T-helper 17 cell (primary cell): Measurements from ENCODE around the gene GLE1. TPM values are rescaled to one million over a fixed set of nuclear protein-coding genes. Genes with fewer than 3 reads are reported as not detected.
A peak's percentile ranks its signal among the peaks of the same experiment; 100 is the strongest.
"Not testable (repeated sequence)": the region's sequence is repeated elsewhere in the genome, so short reads cannot be mapped to it uniquely, and the experiment has no call there.

Experiments
- ATAC-seq: fragments of 150-1000 bp; cut with Tn5 transposase; 2 replicates; pipeline ENCODE4 v1.10.0; 2021; ENCODE audit warnings: mild to moderate bottlenecking, moderate library complexity
- DNase-seq, 3 donors: peaks; one replicate each; pipeline versions ENCODE4 v3.0.0 to v3.0.0-alpha.2; 2020 to 2021
- H3K9me3 ChIP-seq: one replicate; pipeline ENCODE4 v1.7.0; 2013; ENCODE audit warnings: low read length, mild to moderate bottlenecking; ENCODE audit not compliant: control insufficient read depth, poor library complexity, severe bottlenecking
- H3K27ac Mint-ChIP-seq: one replicate; pipeline ENCODE4 v1.8.0; 2022; ENCODE audit warnings: mild to moderate bottlenecking, moderate library complexity, mixed read lengths
- H3K27me3 Mint-ChIP-seq: one replicate; pipeline ENCODE4 v1.8.0; 2022; ENCODE audit warnings: mixed read lengths
- H3K36me3 Mint-ChIP-seq: one replicate; pipeline ENCODE4 v1.8.0; 2022; ENCODE audit warnings: low read depth, mixed read lengths
- H3K4me1 Mint-ChIP-seq: one replicate; pipeline ENCODE4 v1.8.0; 2022; ENCODE audit warnings: mild to moderate bottlenecking, mixed read lengths
- H3K4me3 Mint-ChIP-seq: one replicate; pipeline ENCODE4 v1.8.0; 2022; ENCODE audit warnings: mild to moderate bottlenecking, moderate library complexity, mixed read lengths
- total RNA-seq, 4 donors: library from RNA in 2 of 4; stranded (reverse) in 2 of 4; gene quantifications; one replicate each; pipeline ENCODE4 v1.2.3 and lab custom pipeline; 2022 to 2026

Gene GLE1
- total RNA-seq, 2 donors from 2014 or later: 14.4 to 16.2 TPM

DNA sequence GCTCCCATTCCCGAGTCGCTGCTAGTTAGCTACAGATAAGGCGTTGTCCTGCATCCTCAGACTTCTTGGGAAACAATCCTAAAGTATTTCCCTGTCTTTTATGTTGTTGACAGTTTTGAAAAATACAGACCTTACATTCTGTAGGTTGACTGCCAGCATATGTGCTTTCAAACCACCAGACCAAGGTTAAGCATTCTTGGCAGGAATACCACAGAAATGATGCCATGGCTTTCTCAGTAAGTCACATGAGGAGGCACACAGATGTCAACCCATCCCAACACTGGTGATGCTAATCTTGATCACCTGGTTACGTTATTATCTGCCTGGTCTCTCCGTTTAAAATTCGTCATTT lies 871 bp downstream of the GLE1 start:
- DNase-seq: no peak
- Mint-ChIP-seq H3K27me3 (no peaks in the 10 kb centered on the region), H3K4me1 (peaks cover 22% of the 10 kb centered on the region), H3K4me3 (peak overlapping the region; percentile 98), H3K27ac (peak overlapping the region; percentile 96), H3K36me3 (no peaks in the 10 kb centered on the region)
- no peaks in the 10 kb centered on the region for H3K9me3 ChIP-seq
- no peak for ATAC-seq

DNA sequence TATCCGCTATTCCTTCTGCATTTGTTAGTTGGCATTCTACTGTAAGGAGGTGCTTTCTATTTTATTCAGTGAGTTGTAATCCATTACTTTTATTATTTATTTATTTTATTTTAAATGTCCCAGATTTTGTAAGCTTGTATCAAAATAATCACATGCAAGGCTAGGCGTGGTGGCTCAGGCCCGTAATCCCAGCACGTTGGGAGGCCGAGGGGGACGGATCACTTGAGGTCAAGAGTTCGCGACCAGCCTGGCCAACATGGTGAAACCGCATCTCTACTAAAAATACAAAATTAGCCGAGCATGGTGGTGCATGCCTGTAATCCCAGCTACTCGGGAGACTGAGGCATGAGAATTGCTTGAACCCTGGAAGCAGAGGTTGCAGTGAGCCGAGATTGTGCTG lies 1.4 kb downstream of the GLE1 start:
- DNase-seq, H3K27me3 Mint-ChIP-seq, H3K36me3 Mint-ChIP-seq, H3K9me3 ChIP-seq, ATAC-seq: not testable (repeated sequence)
- Mint-ChIP-seq H3K4me3 (peak overlapping the region; percentile 98), H3K4me1 (peaks cover 22% of the 10 kb centered on the region), H3K27ac (peak overlapping the region; percentile 96)

DNA sequence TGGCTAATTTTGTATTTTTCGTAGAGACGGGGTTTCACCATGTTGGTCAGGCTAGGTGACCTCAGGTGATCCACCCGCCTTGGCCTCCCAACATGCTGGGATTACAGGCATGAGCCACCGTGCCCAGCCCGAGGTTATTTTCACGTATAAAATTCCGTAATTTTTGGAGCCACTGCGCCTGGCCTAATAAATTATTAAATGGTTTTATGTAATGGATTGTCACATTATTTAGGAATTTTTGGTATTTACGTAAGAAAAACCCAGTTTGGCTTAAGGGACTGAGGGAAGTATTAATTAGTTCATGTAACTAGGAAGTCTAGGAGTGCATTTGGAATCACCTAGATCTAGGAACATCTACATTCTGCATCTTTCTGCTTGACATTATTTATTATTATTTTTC lies 8.3 kb downstream of the GLE1 start:
- no peaks in the 10 kb centered on the region for H3K9me3 ChIP-seq
- no peak overlapping the region for H3K27ac Mint-ChIP-seq
- peaks cover 14% of the 10 kb centered on the region for H3K4me1 Mint-ChIP-seq
- no peaks in the 10 kb centered on the region for H3K27me3 Mint-ChIP-seq
- no peak overlapping the region for H3K4me3 Mint-ChIP-seq
- no peak for ATAC-seq
- H3K36me3 Mint-ChIP-seq: peaks cover 6% of the 10 kb centered on the region
- no peak for DNase-seq

DNA sequence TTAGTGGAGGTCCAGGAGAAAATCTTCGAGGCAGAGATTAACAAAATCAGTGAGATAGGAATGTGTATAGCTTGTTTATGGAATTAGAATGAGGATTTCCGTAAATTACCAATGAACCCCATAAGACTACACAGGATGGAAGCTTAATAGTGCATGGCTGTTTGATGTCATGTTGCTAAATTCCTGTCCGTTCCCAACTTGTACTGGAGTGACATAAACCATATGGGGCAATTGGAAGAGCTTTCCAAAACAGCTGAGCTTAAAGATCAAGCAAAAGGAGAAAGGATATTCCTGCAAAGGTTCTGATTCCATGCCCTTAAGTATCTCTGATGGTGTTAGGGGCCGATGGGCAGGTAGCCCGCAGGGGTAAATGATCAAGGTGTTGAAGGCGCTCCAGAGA lies 17.4 kb downstream of the GLE1 start:
- Mint-ChIP-seq H3K4me1 (peaks cover 11% of the 10 kb centered on the region), H3K36me3 (peaks cover 8% of the 10 kb centered on the region), H3K27ac (no peak overlapping the region), H3K4me3 (no peak overlapping the region), H3K27me3 (no peaks in the 10 kb centered on the region)
- DNase-seq (no peak), ATAC-seq (no peak)
- H3K9me3 ChIP-seq: no peaks in the 10 kb centered on the region

DNA sequence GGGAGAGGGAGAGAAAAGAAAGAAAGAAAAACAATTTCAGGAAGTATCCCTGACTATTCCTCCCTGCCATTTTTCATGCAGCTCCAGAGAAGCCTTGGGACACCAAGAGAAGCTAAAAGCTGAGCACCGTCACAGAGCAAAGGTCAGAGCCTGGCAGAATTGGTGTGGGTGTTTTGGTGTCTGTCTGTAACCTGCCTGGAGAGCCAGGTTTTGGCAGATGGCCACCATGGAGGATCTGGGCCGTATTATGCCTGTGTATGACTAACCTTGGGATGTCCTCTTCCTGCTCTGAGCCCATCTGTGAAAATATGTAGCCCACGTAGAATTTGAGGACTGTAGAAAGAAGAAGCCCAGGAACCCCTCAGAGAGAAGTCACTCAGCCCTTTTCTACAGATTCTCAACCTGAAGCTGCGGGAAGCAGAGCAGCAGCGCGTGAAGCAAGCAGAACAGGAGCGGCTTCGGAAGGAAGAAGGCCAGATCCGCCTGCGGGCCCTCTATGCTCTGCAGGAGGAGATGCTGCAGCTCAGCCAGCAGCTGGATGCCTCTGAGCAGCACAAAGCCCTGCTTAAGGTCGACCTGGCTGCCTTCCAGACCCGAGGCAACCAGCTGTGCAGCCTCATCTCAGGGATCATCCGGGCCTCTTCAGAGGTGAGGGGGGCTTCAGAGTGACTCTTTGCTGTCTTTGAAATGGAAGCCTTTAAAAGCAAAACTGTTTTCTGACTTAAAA lies 18.8 kb downstream of the GLE1 start:
- Mint-ChIP-seq H3K4me3 (no peak overlapping the region), H3K36me3 (peaks cover 2% of the 10 kb centered on the region), H3K4me1 (peaks cover 9% of the 10 kb centered on the region), H3K27me3 (no peaks in the 10 kb centered on the region), H3K27ac (no peak overlapping the region)
- no peaks in the 10 kb centered on the region for H3K9me3 ChIP-seq
- no peak for DNase-seq
- ATAC-seq: no peak

DNA sequence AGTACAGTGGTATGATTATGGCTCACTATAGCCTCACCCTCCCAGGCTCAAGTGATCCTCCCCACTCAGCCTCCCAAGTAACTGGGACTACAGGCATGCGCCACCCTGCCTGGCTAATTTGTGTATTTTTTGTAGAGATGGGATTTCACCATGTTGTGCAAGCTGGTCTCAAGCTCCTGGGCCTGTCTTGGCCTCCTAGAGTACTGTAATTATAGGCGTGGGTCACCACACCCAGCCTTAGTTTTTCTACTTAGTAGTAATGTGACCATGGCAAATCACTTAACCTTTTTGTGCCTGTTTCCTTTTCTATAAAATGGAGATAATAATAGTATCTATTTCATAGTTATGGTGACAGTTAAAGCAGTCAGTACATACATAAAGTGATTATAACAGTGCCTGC lies 22.2 kb downstream of the GLE1 start:
- DNase-seq: no peak
- ATAC-seq: no peak
- H3K4me1 Mint-ChIP-seq: peaks cover 3% of the 10 kb centered on the region
- peaks cover 10% of the 10 kb centered on the region for H3K36me3 Mint-ChIP-seq
- H3K27me3 Mint-ChIP-seq: no peaks in the 10 kb centered on the region
- H3K27ac Mint-ChIP-seq: peak overlapping the region; percentile 3
- no peak overlapping the region for H3K4me3 Mint-ChIP-seq
- no peaks in the 10 kb centered on the region for H3K9me3 ChIP-seq

DNA sequence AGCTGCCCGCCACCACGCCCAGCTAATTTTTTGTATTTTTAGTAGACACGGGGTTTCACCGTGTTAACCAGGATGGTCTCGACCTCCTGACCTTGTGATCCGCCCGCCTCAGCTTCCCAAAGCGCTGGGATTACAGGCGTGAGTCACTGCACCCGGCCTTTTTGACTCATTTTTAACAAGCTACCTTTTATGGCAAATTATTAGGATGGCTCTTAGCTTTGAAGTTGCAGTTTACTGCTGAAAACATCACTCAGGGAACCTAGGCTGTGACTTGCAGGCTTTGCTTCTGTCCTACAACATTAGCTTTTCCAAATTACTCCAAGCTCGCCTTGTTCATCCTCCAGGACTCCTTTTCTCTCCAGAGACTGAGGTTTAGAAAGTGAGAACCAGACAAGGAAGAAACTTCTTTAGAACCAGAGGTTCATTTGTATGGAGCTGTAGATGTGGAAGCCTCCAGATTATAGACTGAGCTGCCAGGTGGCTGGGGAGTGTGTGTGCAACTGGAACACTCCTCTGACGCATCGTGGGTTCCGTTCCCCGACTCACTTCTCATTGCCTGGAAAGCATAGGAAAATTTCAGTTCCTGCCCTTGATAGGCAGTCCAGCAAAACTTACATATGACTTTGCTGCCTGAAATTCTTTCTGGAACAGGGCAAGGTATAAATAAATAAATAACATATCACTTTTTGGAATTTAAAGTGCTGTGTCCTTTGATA lies 24.1 kb downstream of the GLE1 start:
- DNase-seq (no peak), ATAC-seq (no peak)
- H3K4me3 Mint-ChIP-seq: no peak overlapping the region
- H3K27me3 Mint-ChIP-seq: no peaks in the 10 kb centered on the region
- no peaks in the 10 kb centered on the region for H3K9me3 ChIP-seq
- H3K27ac Mint-ChIP-seq: peak overlapping the region; percentile 34
- H3K4me1 Mint-ChIP-seq: no peaks in the 10 kb centered on the region
- peaks cover 10% of the 10 kb centered on the region for H3K36me3 Mint-ChIP-seq

DNA sequence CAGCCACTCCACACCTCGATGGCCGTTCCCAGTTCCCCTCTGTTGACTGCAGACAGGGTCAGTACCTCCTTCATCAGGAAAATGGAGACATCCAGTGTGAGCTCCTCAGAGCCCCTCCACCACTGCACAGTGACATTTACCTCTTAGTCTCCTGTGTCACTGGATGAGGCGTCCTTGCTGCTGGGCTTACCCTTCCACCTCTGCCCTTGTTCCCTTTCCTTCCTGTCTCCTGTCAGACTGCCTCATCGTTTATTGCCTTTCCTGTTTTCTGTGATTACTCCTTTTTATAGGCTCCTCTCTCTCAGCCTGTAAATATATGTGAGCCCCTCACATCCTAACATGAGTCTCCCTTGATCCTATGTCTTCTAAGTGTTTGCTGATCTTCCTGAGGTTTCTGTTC lies 24.7 kb downstream of the GLE1 start:
- ATAC-seq (no peak), DNase-seq (no peak)
- Mint-ChIP-seq H3K27ac (no peak overlapping the region), H3K36me3 (peaks cover 10% of the 10 kb centered on the region), H3K4me1 (no peaks in the 10 kb centered on the region), H3K27me3 (no peaks in the 10 kb centered on the region), H3K4me3 (no peak overlapping the region)
- H3K9me3 ChIP-seq: no peaks in the 10 kb centered on the region

DNA sequence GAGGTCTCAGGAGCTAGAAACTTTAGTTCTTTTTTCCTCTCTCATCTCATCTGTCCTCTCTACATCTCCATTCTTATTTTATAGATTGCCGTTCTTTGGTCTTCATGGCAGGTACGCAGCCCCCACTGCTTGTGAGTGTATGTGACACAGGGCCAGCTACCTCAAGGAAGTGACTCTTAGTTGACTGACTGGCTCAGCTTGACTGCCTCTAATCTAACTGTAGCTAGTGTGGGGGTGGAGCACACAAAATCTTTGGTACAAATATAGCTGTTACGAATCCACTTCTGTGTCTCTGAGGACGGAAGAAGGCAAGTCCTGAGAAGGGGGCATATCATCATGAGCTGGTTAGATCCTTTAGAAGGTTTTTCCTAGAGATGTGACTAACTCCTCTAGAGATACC lies 28.1 kb downstream of the GLE1 start:
- no peaks in the 10 kb centered on the region for H3K4me1 Mint-ChIP-seq
- H3K36me3 Mint-ChIP-seq: peaks cover 9% of the 10 kb centered on the region
- H3K27ac Mint-ChIP-seq: no peak overlapping the region
- ATAC-seq (no peak), DNase-seq (no peak)
- H3K9me3 ChIP-seq: no peaks in the 10 kb centered on the region
- no peaks in the 10 kb centered on the region for H3K27me3 Mint-ChIP-seq
- no peak overlapping the region for H3K4me3 Mint-ChIP-seq

DNA sequence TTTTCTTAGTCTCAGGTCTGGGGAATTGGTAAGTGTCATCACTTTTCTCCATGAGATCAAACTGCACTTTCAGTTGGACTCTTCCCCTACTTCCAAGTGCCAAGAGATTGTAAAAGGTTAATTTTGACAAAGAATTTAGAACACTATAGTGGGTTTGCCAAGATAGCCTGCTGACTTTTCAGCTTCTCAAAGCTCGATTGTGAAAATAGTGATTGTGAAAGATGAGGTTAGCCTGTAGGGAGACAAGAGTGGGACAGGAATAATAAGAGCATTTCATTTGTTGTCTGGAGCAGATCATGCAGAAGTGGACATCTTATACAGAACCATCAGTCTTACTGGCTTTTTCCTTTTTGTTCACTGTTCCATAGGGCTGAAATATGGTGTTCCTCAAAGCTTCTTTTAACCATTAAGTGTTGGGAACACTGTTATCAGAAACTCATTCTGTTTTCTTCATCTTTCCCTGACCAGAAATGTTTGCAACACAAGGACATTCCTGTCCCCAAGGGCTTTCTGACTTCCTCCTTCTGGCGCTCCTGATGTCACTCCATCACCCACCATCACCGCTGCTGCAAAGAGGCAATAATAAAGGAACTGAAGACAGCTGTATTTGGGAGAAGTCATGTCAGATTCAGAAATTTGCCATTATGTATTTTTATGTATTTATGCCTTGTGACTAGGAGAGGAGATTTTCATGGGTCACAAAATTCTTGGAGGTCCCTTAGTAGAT lies 36.3 kb downstream of the GLE1 start:
- Mint-ChIP-seq H3K4me1 (peaks cover 2% of the 10 kb centered on the region), H3K27me3 (no peaks in the 10 kb centered on the region), H3K27ac (peak overlapping the region; percentile 57), H3K4me3 (no peak overlapping the region), H3K36me3 (peaks cover 11% of the 10 kb centered on the region)
- DNase-seq (no peak), ATAC-seq (no peak)
- H3K9me3 ChIP-seq: no peaks in the 10 kb centered on the region

DNA sequence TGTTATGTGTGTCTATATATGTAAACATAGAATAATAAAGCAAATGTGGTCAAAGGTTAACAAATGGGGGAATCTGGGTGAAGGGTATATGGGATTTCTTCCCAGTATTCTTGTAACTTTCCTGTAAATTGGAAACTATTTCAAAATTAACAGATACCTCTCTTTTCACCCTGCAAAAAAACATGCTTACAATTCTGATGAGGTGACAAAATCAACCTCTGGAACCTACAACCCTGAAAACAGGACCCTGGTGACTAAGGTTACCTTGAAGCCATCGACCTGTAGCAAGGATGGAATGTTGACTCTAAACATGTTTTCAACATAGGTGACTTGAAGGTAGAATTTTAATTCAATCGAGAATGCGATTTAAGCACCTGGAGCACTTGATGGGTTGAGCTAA lies 42.0 kb downstream of the GLE1 start:
- no peaks in the 10 kb centered on the region for H3K9me3 ChIP-seq
- no peak for ATAC-seq
- no peak for DNase-seq
- Mint-ChIP-seq H3K27ac (no peak overlapping the region), H3K27me3 (no peaks in the 10 kb centered on the region), H3K4me1 (peaks cover 14% of the 10 kb centered on the region), H3K36me3 (peaks cover 4% of the 10 kb centered on the region), H3K4me3 (no peak overlapping the region)

DNA sequence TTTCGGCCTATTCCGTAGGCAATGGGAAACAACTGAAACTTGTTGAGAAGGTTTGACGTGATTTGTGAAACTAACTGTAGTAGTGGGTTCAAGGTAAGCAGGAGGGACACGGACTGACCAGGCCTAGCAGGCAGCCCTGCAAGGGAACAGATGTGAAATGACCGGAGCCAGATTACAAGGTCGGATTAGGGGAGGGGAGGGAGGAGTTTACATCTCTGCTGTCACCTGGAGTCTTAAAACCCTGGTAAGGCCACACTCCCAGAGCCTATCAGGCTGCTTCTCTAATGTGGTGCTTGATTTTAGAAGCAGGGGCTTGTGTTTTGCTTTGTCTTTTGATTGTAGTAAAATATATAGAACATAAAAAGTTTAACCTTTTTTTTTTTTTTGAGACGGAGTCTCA lies 44.4 kb downstream of the GLE1 start:
- no peak for ATAC-seq

DNA sequence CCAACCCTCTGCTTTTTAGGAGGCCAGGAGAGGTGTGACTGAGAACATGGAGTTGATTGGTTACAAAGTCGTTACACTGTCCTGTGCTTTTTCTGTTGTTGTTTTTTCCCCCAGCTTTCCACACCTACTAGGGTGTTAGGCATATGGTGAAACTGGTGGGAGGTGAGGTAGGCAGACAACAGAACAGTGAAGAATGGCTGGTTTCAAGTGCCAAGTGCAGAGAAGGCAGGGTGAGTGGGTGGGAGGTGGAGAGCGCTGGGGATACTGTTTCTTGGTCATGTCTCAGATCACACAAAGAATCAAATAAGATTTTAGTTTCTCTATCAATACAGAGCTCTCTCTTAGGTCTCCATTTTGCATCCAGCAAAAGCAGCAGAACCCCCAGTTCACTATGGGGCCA lies 45.7 kb downstream of the GLE1 start:
- Mint-ChIP-seq H3K4me1 (peaks cover 19% of the 10 kb centered on the region), H3K27ac (peak overlapping the region; percentile 99), H3K36me3 (no peaks in the 10 kb centered on the region), H3K4me3 (peak overlapping the region; percentile 49), H3K27me3 (no peaks in the 10 kb centered on the region)
- no peaks in the 10 kb centered on the region for H3K9me3 ChIP-seq
- DNase-seq: no peak
- ATAC-seq: no peak

More for the DNA sequence above, 44.4 kb downstream of the GLE1 start:
- no peaks in the 10 kb centered on the region for H3K27me3 Mint-ChIP-seq
- DNase-seq: no peak
- no peaks in the 10 kb centered on the region for H3K36me3 Mint-ChIP-seq
- H3K4me1 Mint-ChIP-seq: peaks cover 19% of the 10 kb centered on the region
- no peaks in the 10 kb centered on the region for H3K9me3 ChIP-seq
- H3K4me3 Mint-ChIP-seq: no peak overlapping the region
- no peak overlapping the region for H3K27ac Mint-ChIP-seq
